WTC11 (cell line): ENCODE measurements around the gene VWA5B1.

Experiments
- CTCF ChIP-seq: fragments of 200-600 bp; IDR thresholded peaks from 2 replicates; pipeline ENCODE4 v1.8.0; 2022; ENCODE audit warnings: antibody characterized with exemption
- ETV6 ChIP-seq: sonication (generic); formaldehyde crosslinking; IDR thresholded peaks from 2 replicates; pipeline ENCODE4 v1.8.1; 2022; ENCODE audit warnings: mild to moderate bottlenecking, missing genetic modification reagents
- JUN ChIP-seq: sonication (generic); formaldehyde crosslinking; IDR thresholded peaks from 2 replicates; pipeline ENCODE4 v1.8.0; 2023; ENCODE audit warnings: mild to moderate bottlenecking, missing genetic modification reagents
- TF ChIP-seq, protein P1 (sequence below): sonication (generic); formaldehyde crosslinking; IDR thresholded peaks from 2 replicates; pipeline ENCODE4 v1.8.0; 2022; ENCODE audit warnings: mild to moderate bottlenecking, missing genetic modification reagents

GRCh38 chr1:20395255-20395654, 104.6 kb downstream of the VWA5B1 start:
- TF ChIP-seq, protein P1, sequence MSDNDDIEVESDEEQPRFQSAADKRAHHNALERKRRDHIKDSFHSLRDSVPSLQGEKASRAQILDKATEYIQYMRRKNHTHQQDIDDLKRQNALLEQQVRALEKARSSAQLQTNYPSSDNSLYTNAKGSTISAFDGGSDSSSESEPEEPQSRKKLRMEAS (CRISPR knock-in tag): no peak
- TF ChIP-seq CTCF (no peak), ETV6 (CRISPR knock-in tag) (no peak), JUN (CRISPR knock-in tag) (no peak)
